H9 (cell line): ENCODE results near the gene SUPT5H. TPM values are rescaled to one million over a fixed set of nuclear protein-coding genes. Genes with fewer than 3 reads are reported as not detected.
A peak's percentile ranks its signal among the peaks of the same experiment; 100 is the strongest.

Experiments used
- DNase-seq: peaks from one replicate; pipeline ENCODE4 v3.0.0-alpha.2; 2017
- H2AFZ ChIP-seq: one replicate; pipeline ENCODE4 v1.6.1; 2013; ENCODE audit warnings: mild to moderate bottlenecking, low read length, control low read depth, moderate library complexity
- H2AK5ac ChIP-seq: 2 replicates; pipeline ENCODE4 v1.6.1; 2013; ENCODE audit warnings: low read length, control low read depth, mixed read lengths; ENCODE audit not compliant: insufficient read length
- H2BK120ac ChIP-seq: one replicate; pipeline ENCODE4 v1.6.1; 2013; ENCODE audit warnings: low read depth, mild to moderate bottlenecking, low read length, control low read depth, inconsistent platforms; ENCODE audit not compliant: poor library complexity, severe bottlenecking
- H2BK12ac ChIP-seq: 2 replicates; pipeline ENCODE4 v1.6.1; 2013; ENCODE audit warnings: low read length, control low read depth, mixed read lengths, low read depth; ENCODE audit not compliant: insufficient read length
- H2BK15ac ChIP-seq: 2 replicates; pipeline ENCODE4 v1.6.1; 2013; ENCODE audit warnings: low read depth, low read length, control low read depth
- H2BK20ac ChIP-seq: one replicate; pipeline ENCODE4 v1.6.1; 2013; ENCODE audit warnings: low read depth, mild to moderate bottlenecking, low read length, control low read depth, inconsistent platforms; ENCODE audit not compliant: poor library complexity, severe bottlenecking
- H2BK5ac ChIP-seq: 2 replicates; pipeline ENCODE4 v1.6.1; 2013; ENCODE audit warnings: low read length, control low read depth, mixed read lengths; ENCODE audit not compliant: insufficient read length
- H3K14ac ChIP-seq: 2 replicates; pipeline ENCODE4 v1.6.1; 2013; ENCODE audit warnings: low read length, control low read depth; ENCODE audit not compliant: insufficient read depth
- H3K18ac ChIP-seq: 2 replicates; pipeline ENCODE4 v1.6.1; 2013; ENCODE audit warnings: low read depth, mild to moderate bottlenecking, mixed read lengths, low read length, control low read depth; ENCODE audit not compliant: insufficient read length
- H3K23ac ChIP-seq: 2 replicates; pipeline ENCODE4 v1.6.1; 2013; ENCODE audit warnings: low read length, control low read depth, mixed read lengths, low read depth; ENCODE audit not compliant: insufficient read length
- H3K23me2 ChIP-seq: 2 replicates; pipeline ENCODE4 v1.6.1; 2013; ENCODE audit warnings: low read depth, mild to moderate bottlenecking, mixed read lengths, low read length, control low read depth; ENCODE audit not compliant: insufficient read length, poor library complexity, severe bottlenecking
- H3K27ac ChIP-seq: 2 replicates; pipeline ENCODE4 v1.5.1; 2013; ENCODE audit warnings: low read length, control low read depth, mixed read lengths, low read depth; ENCODE audit not compliant: insufficient read length
- H3K27me3 ChIP-seq: 2 replicates; pipeline ENCODE4 v1.6.1; 2013; ENCODE audit warnings: low read length, control low read depth, inconsistent platforms; ENCODE audit not compliant: insufficient read depth
- H3K4ac ChIP-seq: 2 replicates; pipeline ENCODE4 v1.6.1; 2013; ENCODE audit warnings: low read depth, mild to moderate bottlenecking, control low read depth, inconsistent platforms, low read length, moderate library complexity
- H3K4me1 ChIP-seq: 2 replicates; pipeline ENCODE4 v1.6.1; 2013; ENCODE audit warnings: low read length, control low read depth, inconsistent platforms; ENCODE audit not compliant: insufficient read depth
- H3K4me2 ChIP-seq: 2 replicates; pipeline ENCODE4 v1.6.1; 2013; ENCODE audit warnings: low read length, control low read depth, mixed read lengths; ENCODE audit not compliant: insufficient read length, insufficient read depth
- H3K56ac ChIP-seq: 2 replicates; pipeline ENCODE4 v1.6.1; 2013; ENCODE audit warnings: low read depth, mild to moderate bottlenecking, mixed read lengths, low read length, control low read depth; ENCODE audit not compliant: insufficient read length
- H3K79me1 ChIP-seq: 2 replicates; pipeline ENCODE4 v1.6.1; 2013; ENCODE audit warnings: low read depth, mild to moderate bottlenecking, moderate library complexity, low read length, control low read depth, inconsistent platforms; ENCODE audit not compliant: insufficient read depth, poor library complexity, severe bottlenecking
- H3K79me2 ChIP-seq: 2 replicates; pipeline ENCODE4 v1.6.1; 2013; ENCODE audit warnings: low read length, control low read depth, inconsistent platforms; ENCODE audit not compliant: insufficient read depth
- H3K9ac ChIP-seq: 2 replicates; pipeline ENCODE4 v1.6.1; 2013; ENCODE audit warnings: low read length, control low read depth, mixed read lengths; ENCODE audit not compliant: insufficient read length; ENCODE audit errors: extremely low read depth
- H3K9me3 ChIP-seq: one replicate; pipeline ENCODE4 v1.6.1; 2013; ENCODE audit warnings: low read depth, low read length, inconsistent platforms; ENCODE audit not compliant: control insufficient read depth
- H3T11ph ChIP-seq: one replicate; pipeline ENCODE4 v1.6.1; 2013; ENCODE audit warnings: mild to moderate bottlenecking, low read length, control low read depth, inconsistent platforms
- H4K20me1 ChIP-seq: one replicate; pipeline ENCODE4 v1.6.1; 2013; ENCODE audit not compliant: control insufficient read depth, insufficient read length, insufficient read depth
- H4K5ac ChIP-seq: 2 replicates; pipeline ENCODE4 v1.6.1; 2013; ENCODE audit warnings: low read depth, mild to moderate bottlenecking, mixed read lengths, low read length, control low read depth; ENCODE audit not compliant: insufficient read length
- H4K8ac ChIP-seq: replicated peaks from 2 replicates; pipeline ENCODE4 v1.6.1; 2013; ENCODE audit warnings: low read length, control low read depth, mixed read lengths, low read depth; ENCODE audit not compliant: insufficient read length
- H4K91ac ChIP-seq: 2 replicates; pipeline ENCODE4 v1.6.1; 2013; ENCODE audit warnings: low read depth, mild to moderate bottlenecking, moderate library complexity, mixed read lengths, low read length, control low read depth; ENCODE audit not compliant: insufficient read length
- H3K27ac Mint-ChIP-seq, 3 experiments: 2 replicates in 2 of 3; 3 replicates in 1 of 3; pipeline ENCODE4 v1.8.0; 2020 to 2021; ENCODE audit warnings: mixed read lengths in 3 of 3, mild to moderate bottlenecking in 1 of 3, moderate library complexity in 1 of 3
- H3K27me3 Mint-ChIP-seq: 2 replicates; pipeline ENCODE4 v1.8.0; 2021; ENCODE audit warnings: low read depth, mild to moderate bottlenecking, moderate library complexity, mixed read lengths
- H3K36me3 Mint-ChIP-seq, 3 experiments: 2 replicates in 2 of 3; 3 replicates in 1 of 3; pipeline ENCODE4 v1.8.0; 2020 to 2021; ENCODE audit warnings: low read depth in 3 of 3, mixed read lengths in 3 of 3; ENCODE audit not compliant: insufficient read depth in 1 of 3
- H3K4me1 Mint-ChIP-seq, 2 experiments: 2 replicates each; pipeline ENCODE4 v1.8.0; 2020; ENCODE audit warnings: mixed read lengths in 2 of 2
- H3K4me3 Mint-ChIP-seq, 2 experiments: 2 replicates in 1 of 2; 3 replicates in 1 of 2; pipeline ENCODE4 v1.8.0; 2020 to 2021; ENCODE audit warnings: mild to moderate bottlenecking in 2 of 2, mixed read lengths in 2 of 2, moderate library complexity in 1 of 2
- H3K9me3 Mint-ChIP-seq, 2 experiments: 2 replicates in 1 of 2; 3 replicates in 1 of 2; pipeline ENCODE4 v1.8.0; 2020; ENCODE audit warnings: mild to moderate bottlenecking in 2 of 2, mixed read lengths in 2 of 2, moderate library complexity in 1 of 2
- WGBS: extraction: QIAGEN DNeasy Blood & Tissue Kit; methylation state at CpG from one replicate; pipeline ENCODE4 v1.1.7; 2013; ENCODE audit warnings: missing lambda C conversion rate, low lambda C conversion rate, mixed read lengths; ENCODE audit not compliant: insufficient read length; ENCODE audit errors: extremely low coverage; 5-methylcytosine and 5-hydroxymethylcytosine counted together
- total RNA-seq: library from RNA; stranded (reverse); gene quantifications from 2 replicates; pipeline ENCODE4 v1.2.1, GENCODE V29; 2021
- TF ChIP-seq, protein P1 (sequence below): fragments of 200-600 bp; sonication (generic); conservative IDR thresholded peaks from 3 replicates; pipeline ENCODE4 v1.8.0; 2021; ENCODE audit warnings: antibody characterized with exemption, mild to moderate bottlenecking

The SUPT5H gene
- total RNA-seq, 1 experiment from 2014 or later: 145 TPM

DNA sequence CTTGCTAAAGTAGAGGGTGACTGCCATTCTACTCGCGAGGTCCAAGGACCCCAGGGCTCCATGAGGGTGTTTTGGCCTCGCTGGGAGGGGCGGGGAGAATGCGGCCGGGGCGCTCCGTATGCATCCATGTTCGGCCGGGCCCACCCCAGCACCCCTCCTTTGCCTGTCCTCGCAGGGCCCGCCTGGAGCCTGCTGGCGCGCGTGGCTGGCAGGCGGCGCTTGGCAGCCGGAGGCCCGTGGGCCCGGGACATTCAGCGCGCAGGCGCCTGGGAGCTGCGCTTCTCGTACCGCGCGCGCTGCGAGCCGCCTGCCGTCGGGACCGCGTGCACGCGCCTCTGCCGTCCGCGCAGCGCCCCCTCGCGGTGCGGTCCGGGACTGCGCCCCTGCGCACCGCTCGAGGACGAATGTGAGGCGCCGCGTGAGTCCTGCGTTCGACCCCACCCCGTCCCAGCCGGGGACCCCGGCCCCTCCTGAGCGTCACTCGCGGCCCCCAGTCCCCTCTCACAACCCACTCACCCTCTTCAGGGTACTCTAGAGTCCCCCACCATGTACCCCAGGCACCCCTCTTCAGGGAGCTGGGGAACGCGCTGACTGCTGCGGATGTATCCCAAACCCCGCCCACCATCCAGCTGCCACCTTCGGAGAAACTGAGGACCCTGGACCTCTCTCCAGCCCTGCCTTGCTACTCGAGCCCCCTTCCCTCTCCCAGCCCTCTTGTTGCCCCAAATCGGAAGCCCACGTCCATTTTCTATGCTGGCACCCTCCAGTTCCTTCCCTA is 57.4 kb downstream of the SUPT5H start:
- H3K4me2 ChIP-seq: no peak overlapping the region
- no peak overlapping the region for H3K14ac ChIP-seq
- no peak overlapping the region for H2BK120ac ChIP-seq
- no peak overlapping the region for H3T11ph ChIP-seq
- H3K79me2 ChIP-seq: no peaks in the 10 kb centered on the region
- H3K4me1 Mint-ChIP-seq: peaks cover 14 to 18% of the 10 kb centered on the region in 2 experiments
- no peak overlapping the region for H3K27ac Mint-ChIP-seq
- peaks cover 0 to 16% (median 3%) of the 10 kb centered on the region in 3 experiments; a peak in 3 of 7 replicates for H3K36me3 Mint-ChIP-seq
- no peak overlapping the region for H2AK5ac ChIP-seq
- no peak overlapping the region for H2AFZ ChIP-seq
- no peak overlapping the region for H3K56ac ChIP-seq
- H4K5ac ChIP-seq: no peak overlapping the region
- H4K91ac ChIP-seq: no peak overlapping the region
- H4K20me1 ChIP-seq: no peaks in the 10 kb centered on the region
- no peaks in the 10 kb centered on the region for H3K79me1 ChIP-seq
- no peak overlapping the region for H2BK5ac ChIP-seq
- WGBS: no CpG with 5 or more reads among the region's 69 CpGs
- peaks cover 11 to 20% of the 10 kb centered on the region in 2 experiments for H3K9me3 Mint-ChIP-seq
- H3K27me3 ChIP-seq: peaks cover 20% of the 10 kb centered on the region; the same call in 1 of the 2 replicates
- H3K9ac ChIP-seq: no peak overlapping the region
- peak overlapping the region in 1 of 2 experiments; percentile 55; a peak in 2 of 5 replicates for H3K4me3 Mint-ChIP-seq
- TF ChIP-seq, protein P1, sequence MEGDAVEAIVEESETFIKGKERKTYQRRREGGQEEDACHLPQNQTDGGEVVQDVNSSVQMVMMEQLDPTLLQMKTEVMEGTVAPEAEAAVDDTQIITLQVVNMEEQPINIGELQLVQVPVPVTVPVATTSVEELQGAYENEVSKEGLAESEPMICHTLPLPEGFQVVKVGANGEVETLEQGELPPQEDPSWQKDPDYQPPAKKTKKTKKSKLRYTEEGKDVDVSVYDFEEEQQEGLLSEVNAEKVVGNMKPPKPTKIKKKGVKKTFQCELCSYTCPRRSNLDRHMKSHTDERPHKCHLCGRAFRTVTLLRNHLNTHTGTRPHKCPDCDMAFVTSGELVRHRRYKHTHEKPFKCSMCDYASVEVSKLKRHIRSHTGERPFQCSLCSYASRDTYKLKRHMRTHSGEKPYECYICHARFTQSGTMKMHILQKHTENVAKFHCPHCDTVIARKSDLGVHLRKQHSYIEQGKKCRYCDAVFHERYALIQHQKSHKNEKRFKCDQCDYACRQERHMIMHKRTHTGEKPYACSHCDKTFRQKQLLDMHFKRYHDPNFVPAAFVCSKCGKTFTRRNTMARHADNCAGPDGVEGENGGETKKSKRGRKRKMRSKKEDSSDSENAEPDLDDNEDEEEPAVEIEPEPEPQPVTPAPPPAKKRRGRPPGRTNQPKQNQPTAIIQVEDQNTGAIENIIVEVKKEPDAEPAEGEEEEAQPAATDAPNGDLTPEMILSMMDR: peak; percentile 95
- H3K27me3 Mint-ChIP-seq: peaks cover 96% of the 10 kb centered on the region
- no peak overlapping the region for H2BK20ac ChIP-seq
- H2BK12ac ChIP-seq: no peak overlapping the region
- no peak overlapping the region for H3K4ac ChIP-seq
- no peaks in the 10 kb centered on the region for H3K4me1 ChIP-seq
- no peak overlapping the region for H2BK15ac ChIP-seq
- H3K18ac ChIP-seq: no peak overlapping the region
- H3K23ac ChIP-seq: no peak overlapping the region
- H3K23me2 ChIP-seq: peaks cover 17% of the 10 kb centered on the region
- no peaks in the 10 kb centered on the region for H3K9me3 ChIP-seq
- no peak overlapping the region for H4K8ac ChIP-seq
- no peak overlapping the region for H3K27ac ChIP-seq
- DNase-seq: peak; percentile 81
